PFSK-1 (cell line): ENCODE measurements around the gene SDHA.

Experiments
- FOXP2 ChIP-seq: optimal IDR thresholded peaks from 2 replicates; pipeline ENCODE3; 2011; ENCODE audit warnings: borderline replicate concordance, control low read depth, inconsistent platforms; ENCODE audit not compliant: insufficient read depth; ENCODE audit errors: extremely low read length, extremely low read depth
- POLR2AphosphoS5 ChIP-seq: IDR thresholded peaks from 2 replicates; pipeline ENCODE4 v1.6.1; 2012; ENCODE audit warnings: low read depth, mild to moderate bottlenecking, control low read depth, low read length, moderate library complexity
- REST ChIP-seq, 2 experiments: IDR thresholded peaks; 2 replicates each; pipeline versions ENCODE4 v1.6.1 to v1.8.0; 2011 to 2012; ENCODE audit warnings: low read depth in 2 of 2, low read length in 2 of 2, control low read depth in 1 of 2, inconsistent platforms in 1 of 2, mild to moderate bottlenecking in 1 of 2, moderate library complexity in 1 of 2; ENCODE audit not compliant: insufficient read depth in 1 of 2
- SIN3A ChIP-seq: IDR thresholded peaks from 2 replicates; pipeline ENCODE4 v1.6.1; 2012; ENCODE audit warnings: mild to moderate bottlenecking, low read length, moderate library complexity, borderline replicate concordance; ENCODE audit not compliant: insufficient read depth
- TAF1 ChIP-seq: IDR thresholded peaks from 2 replicates; pipeline ENCODE4 v1.6.1; 2012; ENCODE audit warnings: low read length, control low read depth, borderline replicate concordance; ENCODE audit not compliant: insufficient read depth

Gene SDHA

DNA sequence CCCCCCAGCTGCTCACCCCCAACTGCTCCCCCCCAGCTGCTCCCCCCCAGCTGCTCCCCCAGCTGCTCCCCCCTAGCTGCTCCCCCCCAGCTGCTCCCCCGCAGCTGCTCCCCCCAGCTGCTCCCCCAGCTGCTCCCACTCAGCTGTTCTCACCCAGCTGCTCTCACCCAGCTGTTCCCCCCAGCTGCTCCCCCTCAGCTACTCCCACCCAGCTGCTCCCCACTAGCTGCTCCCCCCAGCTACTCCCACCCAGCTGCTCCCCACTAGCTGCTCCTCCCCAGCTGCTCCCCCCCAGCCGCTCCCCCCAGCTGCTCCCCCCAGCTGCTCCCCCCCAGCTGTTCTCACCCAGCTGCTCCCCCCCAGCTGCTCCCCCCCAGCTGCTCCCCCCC lies 80.6 kb downstream of the SDHA start:
- TF ChIP-seq SIN3A (no peak), FOXP2 (no peak), TAF1 (no peak), POLR2AphosphoS5 (no peak), REST (IDR thresholded peaks at IDR 0.05; ENCODE audit: insufficient read depth in 1 of 2, low read depth in 2 of 2, low read length in 2 of 2) (no peak)

DNA sequence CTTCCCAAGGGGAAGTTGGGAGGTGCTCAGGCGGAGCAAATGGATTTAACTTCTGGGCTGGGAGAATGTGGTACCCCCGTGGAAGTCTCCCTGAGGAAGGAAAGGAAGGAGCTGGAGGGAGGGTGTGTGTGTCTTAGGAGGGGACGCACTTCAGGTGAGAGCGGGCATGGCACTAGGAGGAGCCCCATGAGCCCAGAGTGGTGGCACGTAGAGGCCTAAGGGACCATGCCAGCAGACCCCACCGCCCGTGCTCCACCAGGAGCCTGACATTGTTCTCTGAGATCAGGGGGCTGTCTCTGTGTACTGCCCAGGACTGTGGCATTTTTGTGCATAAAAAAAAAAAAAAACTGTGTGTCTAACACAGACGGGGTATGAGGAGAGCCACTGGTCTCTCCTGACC lies 84.8 kb downstream of the SDHA start:
- TF ChIP-seq POLR2AphosphoS5 (no peak), FOXP2 (no peak), SIN3A (no peak), TAF1 (no peak), REST (IDR thresholded peaks at IDR 0.05; ENCODE audit: insufficient read depth in 1 of 2, low read depth in 2 of 2, low read length in 2 of 2) (no peak)

GRCh38 chr5:305050-305449 lies 86.9 kb downstream of the SDHA start:
- TF ChIP-seq SIN3A, result no peak
- no peak for TF ChIP-seq POLR2AphosphoS5
- no peak for TF ChIP-seq REST (IDR thresholded peaks at IDR 0.05; ENCODE audit: insufficient read depth in 1 of 2, low read depth in 2 of 2, low read length in 2 of 2)
- no peak for TF ChIP-seq TAF1
- TF ChIP-seq FOXP2, result no peak

- TF ChIP-seq FOXP2, result no peak
- no peak for TF ChIP-seq SIN3A
- no peak for TF ChIP-seq TAF1
- no peak for TF ChIP-seq REST (IDR thresholded peaks at IDR 0.05; ENCODE audit: insufficient read depth in 1 of 2, low read depth in 2 of 2, low read length in 2 of 2)
- no peak for TF ChIP-seq POLR2AphosphoS5
Observed at GRCh38 chr5:305459-305858, 87.3 kb downstream of the SDHA start.

- no peak for TF ChIP-seq REST (IDR thresholded peaks at IDR 0.05; ENCODE audit: insufficient read depth in 1 of 2, low read depth in 2 of 2, low read length in 2 of 2)
Observed at GRCh38 chr5:306011-306805, 88.1 kb downstream of the SDHA start.
